Keratinocyte (primary cell): Measurements from ENCODE around the gene PCSK6. TPM values are rescaled to one million over a fixed set of nuclear protein-coding genes. Genes with fewer than 3 reads are reported as not detected.

ENCODE experiments used
- DNase-seq: peaks from one replicate; pipeline ENCODE4 v3.0.0-alpha.2; 2011; ENCODE audit warnings: low read depth, missing footprints, low spot score
- FAIRE-seq: peaks from 2 replicates; lab custom pipeline; 2011; peaks lifted over from hg19 to GRCh38; lab: Jason Lieb, UNC
- H2AFZ ChIP-seq: 2 replicates; pipeline ENCODE4 v1.6.0; 2012; ENCODE audit warnings: low read length, control low read depth, inconsistent platforms; ENCODE audit not compliant: control insufficient read depth
- H3K27ac ChIP-seq: 2 replicates; pipeline ENCODE4 v1.5.1; 2011; ENCODE audit warnings: low read length; ENCODE audit not compliant: control insufficient read depth, insufficient read depth
- H3K27me3 ChIP-seq: 3 replicates; pipeline ENCODE4 v1.6.0; 2011; ENCODE audit warnings: low read length; ENCODE audit not compliant: control insufficient read depth, insufficient read depth; ENCODE audit errors: extremely low read depth
- H3K36me3 ChIP-seq, 2 experiments: 2 replicates in 1 of 2; 3 replicates in 1 of 2; pipeline ENCODE4 v1.5.1; 2011; ENCODE audit warnings: low read length in 2 of 2, mild to moderate bottlenecking in 1 of 2; ENCODE audit not compliant: control insufficient read depth in 2 of 2, insufficient read depth in 2 of 2; ENCODE audit errors: extremely low read depth in 1 of 2
- H3K4me1 ChIP-seq: 3 replicates; pipeline ENCODE4 v1.5.1; 2011; ENCODE audit warnings: low read length; ENCODE audit not compliant: control insufficient read depth, insufficient read depth; ENCODE audit errors: extremely low read depth
- H3K4me2 ChIP-seq: 3 replicates; pipeline ENCODE4 v1.6.0; 2011; ENCODE audit warnings: low read depth, low read length; ENCODE audit not compliant: control insufficient read depth, insufficient read depth; ENCODE audit errors: extremely low read depth
- H3K4me3 ChIP-seq, 3 experiments: fragments of 200-600 bp in 1 of 3; sonication (generic) in 1 of 3; 2 replicates in 2 of 3; 3 replicates in 1 of 3; pipeline ENCODE4 v1.5.1; 2011 to 2016; ENCODE audit warnings: low read length in 3 of 3, mild to moderate bottlenecking in 3 of 3, control low read depth in 2 of 3, inconsistent platforms in 1 of 3, low read depth in 1 of 3, mixed read lengths in 1 of 3, mixed run types in 1 of 3, moderate library complexity in 1 of 3; ENCODE audit not compliant: control insufficient read depth in 2 of 3, insufficient read depth in 2 of 3; ENCODE audit errors: extremely low read depth in 1 of 3
- H3K79me2 ChIP-seq: 2 replicates; pipeline ENCODE4 v1.6.0; 2012; ENCODE audit warnings: low read length; ENCODE audit not compliant: control insufficient read depth, insufficient read depth
- H3K9ac ChIP-seq: 3 replicates; pipeline ENCODE4 v1.6.0; 2011; ENCODE audit warnings: low read length; ENCODE audit not compliant: control insufficient read depth, insufficient read depth; ENCODE audit errors: extremely low read depth
- H3K9me1 ChIP-seq: 3 replicates; pipeline ENCODE4 v1.6.0; 2011; ENCODE audit warnings: low read length; ENCODE audit not compliant: control insufficient read depth, insufficient read depth; ENCODE audit errors: extremely low read depth
- H3K9me3 ChIP-seq: 2 replicates; pipeline ENCODE4 v1.5.1; 2012; ENCODE audit warnings: low read depth, low read length; ENCODE audit not compliant: control insufficient read depth
- H4K20me1 ChIP-seq: 3 replicates; pipeline ENCODE4 v1.6.0; 2011; ENCODE audit warnings: low read length; ENCODE audit not compliant: control insufficient read depth, insufficient read depth; ENCODE audit errors: extremely low read depth
- CTCF ChIP-seq, 3 experiments: IDR thresholded peaks in 1 of 3; conservative IDR thresholded peaks in 1 of 3; optimal IDR thresholded peaks in 1 of 3; 2 replicates in 2 of 3; 3 replicates in 1 of 3; pipeline versions ENCODE3 to v1.5.1; 2011; ENCODE audit warnings: low read length in 3 of 3, mild to moderate bottlenecking in 3 of 3, moderate library complexity in 2 of 3, control low read depth in 1 of 3, inconsistent platforms in 1 of 3; ENCODE audit not compliant: insufficient read depth in 2 of 3; ENCODE audit errors: extremely low read depth in 1 of 3
- EZH2 ChIP-seq: IDR thresholded peaks from one replicate; pipeline ENCODE4 v1.6.1; 2012; ENCODE audit warnings: inconsistent platforms, mild to moderate bottlenecking, low read length, moderate library complexity
- dilution Hi-C: fragments of 300-500 bp; cut with MboI; formaldehyde crosslinking; loops from one replicate; pipeline ENCODE4 v1.7.0; 2020; ENCODE audit warnings: low sequenced_read_pairs; ENCODE audit not compliant: extremely low pct_ligation_motif_present
- polyA plus RNA-seq, 5 experiments: library from polyadenylated mRNA; depleted of rRNA in 3 of 5; stranded (reverse) in 3 of 5; stranded (forward) in 1 of 5; unstranded in 1 of 5; fragments of >200 nt; gene quantifications; 1 replicate in 1 of 5; 2 replicates in 3 of 5; 3 replicates in 1 of 5; pipeline versions ENCODE4 v1.2.1 to v1.2.3, GENCODE V29; 2011 to 2012; ENCODE audit warnings: missing spikeins in 2 of 5, low read depth in 1 of 5, low replicate concordance in 1 of 5

Gene PCSK6
- polyA plus RNA-seq, 1 donor (not counting 4 experiments of a cell fraction or from before 2014, with no cell fraction given) = 3.1 TPM

DNA sequence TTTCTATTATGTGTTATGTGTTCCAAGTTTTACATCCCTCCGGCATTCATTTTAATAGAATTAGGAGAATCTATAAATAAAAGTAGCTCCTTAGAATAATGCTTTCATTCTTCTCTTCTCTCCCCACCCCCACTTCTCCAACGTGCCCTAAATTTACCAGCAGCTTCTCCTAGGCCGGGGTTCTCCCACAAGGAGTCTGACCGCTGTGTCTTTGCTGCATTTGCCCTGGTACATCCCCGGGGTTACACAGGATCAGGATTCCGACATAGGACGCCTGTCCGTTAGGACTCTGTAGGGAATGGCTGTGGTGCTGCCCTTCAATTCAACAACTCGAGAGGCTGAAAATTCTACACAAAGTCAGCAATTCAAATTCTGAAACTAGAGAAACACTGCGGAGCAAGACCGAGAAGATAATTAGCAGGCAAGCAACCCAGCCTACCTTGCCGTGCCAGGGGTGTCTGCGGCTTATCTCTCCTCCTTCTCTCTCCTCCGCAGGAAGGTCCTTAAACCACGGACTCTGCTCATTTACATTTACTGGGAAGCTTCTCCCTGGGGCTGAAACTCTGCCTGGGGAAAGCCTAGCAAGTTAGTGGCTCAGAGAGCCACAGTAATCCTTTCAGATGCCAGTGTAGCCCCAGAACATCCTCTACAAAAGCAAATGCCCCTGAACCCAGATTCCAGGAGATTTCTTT lies 18.8 kb downstream of the PCSK6 start:
- no peak for DNase-seq

GRCh38 chr15:101469520-101470288 lies 19.8 kb downstream of the PCSK6 start:
- TF ChIP-seq CTCF (optimal IDR thresholded peaks at IDR 0.05 in 1 of 3, IDR thresholded peaks at IDR 0.05 in 1 of 3, conservative IDR thresholded peaks at IDR 0.05 in 1 of 3; ENCODE audit: extremely low read depth in 1 of 3, insufficient read depth in 2 of 3, low read length in 3 of 3) (no peak), EZH2 (no peak)
- no peak for DNase-seq
- no peaks in the 10 kb centered on the region for H3K27me3 ChIP-seq
- no peak overlapping the region for H3K4me3 ChIP-seq
- H3K9ac ChIP-seq = no peak overlapping the region
- peak overlapping the region; percentile 30 for H3K4me2 ChIP-seq
- dilution Hi-C loops = no loop called here
- no peaks in the 10 kb centered on the region for H4K20me1 ChIP-seq
- no peak for FAIRE-seq
- H3K79me2 ChIP-seq = no peaks in the 10 kb centered on the region
- H3K36me3 ChIP-seq = no peaks in the 10 kb centered on the region
- H3K9me1 ChIP-seq = no peaks in the 10 kb centered on the region
- H2AFZ ChIP-seq = no peak overlapping the region
- H3K4me1 ChIP-seq = no peaks in the 10 kb centered on the region
- H3K9me3 ChIP-seq = no peaks in the 10 kb centered on the region
- H3K27ac ChIP-seq = no peak overlapping the region

More for the DNA sequence above, 18.8 kb downstream of the PCSK6 start:
- no peaks in the 10 kb centered on the region for H3K79me2 ChIP-seq
- no peaks in the 10 kb centered on the region for H3K4me1 ChIP-seq
- H3K36me3 ChIP-seq = no peaks in the 10 kb centered on the region
- FAIRE-seq = no peak
- dilution Hi-C loops = no loop called here
- H3K9me1 ChIP-seq = no peaks in the 10 kb centered on the region
- no peaks in the 10 kb centered on the region for H3K9me3 ChIP-seq
- no peaks in the 10 kb centered on the region for H3K27me3 ChIP-seq
- H3K27ac ChIP-seq = no peak overlapping the region
- no peak overlapping the region for H2AFZ ChIP-seq
- no peaks in the 10 kb centered on the region for H4K20me1 ChIP-seq
- H3K4me3 ChIP-seq = no peak overlapping the region
- TF ChIP-seq EZH2 (no peak), CTCF (optimal IDR thresholded peaks at IDR 0.05 in 1 of 3, IDR thresholded peaks at IDR 0.05 in 1 of 3, conservative IDR thresholded peaks at IDR 0.05 in 1 of 3; ENCODE audit: extremely low read depth in 1 of 3, insufficient read depth in 2 of 3, low read length in 3 of 3) (no peak)
- H3K4me2 ChIP-seq = no peak overlapping the region
- H3K9ac ChIP-seq = no peak overlapping the region
